Calu3 (cell line): ENCODE data around the gene GOLIM4. TPM values are rescaled to one million over a fixed set of nuclear protein-coding genes. Genes with fewer than 3 reads are reported as not detected.

Experiments
- BruUV-seq: library from RNA; stranded (reverse); fragments of 400-500 nt; replicated peaks from 2 replicates; lab custom pipeline; 2021; lab: Mats Ljungman, UMichigan
- CTCF ChIA-PET: fragments of 300-600 bp; sonication (Branson Sonifier 250); formaldehyde crosslinking; loops from one replicate; lab custom pipeline; 2022; ENCODE audit warnings: antibody characterized with exemption; lab: Charles Lee
- DNase-seq: peaks from one replicate; pipeline ENCODE4 v3.0.0; 2022
- H3K27ac Mint-ChIP-seq: one replicate; pipeline ENCODE4 v1.8.0; 2022; ENCODE audit warnings: mixed read lengths; ENCODE audit not compliant: unreplicated experiment
- H3K27me3 Mint-ChIP-seq: one replicate; pipeline ENCODE4 v1.8.0; 2022; ENCODE audit warnings: mixed read lengths; ENCODE audit not compliant: unreplicated experiment
- H3K36me3 Mint-ChIP-seq: one replicate; pipeline ENCODE4 v1.8.0; 2022; ENCODE audit warnings: mild to moderate bottlenecking, moderate library complexity, mixed read lengths; ENCODE audit not compliant: insufficient read depth, unreplicated experiment
- H3K4me1 Mint-ChIP-seq: one replicate; pipeline ENCODE4 v1.8.0; 2022; ENCODE audit warnings: mild to moderate bottlenecking, low read depth, mixed read lengths; ENCODE audit not compliant: unreplicated experiment
- H3K4me3 Mint-ChIP-seq: one replicate; pipeline ENCODE4 v1.8.0; 2022; ENCODE audit warnings: mild to moderate bottlenecking, low read depth, moderate library complexity, mixed read lengths; ENCODE audit not compliant: unreplicated experiment
- H3K9me3 Mint-ChIP-seq: one replicate; pipeline ENCODE4 v1.8.0; 2022; ENCODE audit warnings: low read depth, mixed read lengths; ENCODE audit not compliant: unreplicated experiment
- intact Hi-C: fragments of 100-400 bp; cut with micrococcal nuclease; formaldehyde crosslinking; loops from one replicate; pipeline ENCODE4 v1.10.0; 2022; ENCODE audit not compliant: unreplicated experiment
- total RNA-seq: library from RNA; stranded (reverse); gene quantifications from 2 replicates; pipeline ENCODE4 v1.2.3, GENCODE V29; 2022
- TF ChIP-seq, protein P1 (sequence below): fragments of 200-600 bp; IDR thresholded peaks from one replicate; pipeline ENCODE4 v1.8.0; 2022; ENCODE audit warnings: antibody characterized with exemption; ENCODE audit not compliant: unreplicated experiment

Gene GOLIM4
- total RNA-seq, 1 experiment from 2014 or later, result 53.8 TPM

DNA sequence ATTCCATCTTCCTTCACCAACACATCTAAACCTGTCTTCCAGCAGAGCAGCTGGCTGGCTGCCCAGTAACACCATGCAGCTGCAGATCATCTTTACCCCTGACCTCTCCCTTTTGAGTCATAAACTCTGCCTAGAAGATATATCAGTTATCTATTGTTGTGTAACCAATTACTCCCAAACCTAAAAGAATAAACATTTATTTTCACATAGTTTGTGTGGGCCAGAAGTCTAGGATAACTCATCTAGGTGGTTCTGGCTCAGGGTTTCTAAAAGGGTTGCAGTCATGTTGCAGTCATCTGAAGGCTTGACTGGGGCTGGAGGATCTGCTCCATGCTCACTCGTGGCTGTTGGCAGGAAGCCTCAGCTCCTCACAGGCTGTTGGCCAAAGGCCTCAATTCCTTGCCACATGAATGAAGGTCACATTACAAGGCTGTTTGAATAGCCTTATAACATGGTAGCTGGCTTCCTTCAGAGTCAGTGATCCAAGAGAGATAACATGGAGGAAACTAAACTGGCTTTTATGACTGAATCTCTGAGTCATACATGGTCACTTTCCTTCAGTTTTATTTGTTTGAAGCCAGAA lies 92.8 kb downstream of the GOLIM4 start:
- H3K27ac Mint-ChIP-seq, result no peak overlapping the region
- CTCF ChIA-PET, result interaction anchor here (0.6 to 1.1 kb wide), 3 partner anchors 76 to 121 kb away, joined by 3 to 4 read pairs (median 3); no protein-coding TSS in a partner anchor

DNA sequence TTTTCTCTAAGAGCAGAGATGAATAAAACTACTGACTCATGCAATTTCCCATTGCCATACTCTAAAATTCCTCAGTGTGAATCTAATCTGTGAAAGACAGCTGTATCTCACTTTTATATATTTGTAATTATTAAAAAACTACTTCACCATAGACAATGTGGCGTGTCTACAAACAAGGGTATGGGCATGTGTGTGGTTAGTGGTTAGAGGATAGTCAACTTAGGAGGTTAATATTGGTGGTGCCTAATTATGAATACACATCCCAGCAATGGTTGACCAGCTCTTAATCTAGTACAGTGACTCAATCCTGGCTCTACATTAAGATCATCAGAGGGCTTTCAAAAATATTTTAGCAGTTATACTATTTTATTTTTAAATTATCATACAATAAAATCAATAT lies 94.5 kb downstream of the GOLIM4 start:
- Mint-ChIP-seq H3K27ac (no peak overlapping the region), H3K36me3 (no peaks in the 10 kb centered on the region), H3K9me3 (no peaks in the 10 kb centered on the region), H3K27me3 (no peaks in the 10 kb centered on the region), H3K4me3 (no peak overlapping the region), H3K4me1 (no peaks in the 10 kb centered on the region)
- no peak for DNase-seq
- intact Hi-C loops, result no loop called here
- CTCF ChIA-PET, result no interaction called here
- no TSS peak for BruUV-seq
- TF ChIP-seq, protein P1, sequence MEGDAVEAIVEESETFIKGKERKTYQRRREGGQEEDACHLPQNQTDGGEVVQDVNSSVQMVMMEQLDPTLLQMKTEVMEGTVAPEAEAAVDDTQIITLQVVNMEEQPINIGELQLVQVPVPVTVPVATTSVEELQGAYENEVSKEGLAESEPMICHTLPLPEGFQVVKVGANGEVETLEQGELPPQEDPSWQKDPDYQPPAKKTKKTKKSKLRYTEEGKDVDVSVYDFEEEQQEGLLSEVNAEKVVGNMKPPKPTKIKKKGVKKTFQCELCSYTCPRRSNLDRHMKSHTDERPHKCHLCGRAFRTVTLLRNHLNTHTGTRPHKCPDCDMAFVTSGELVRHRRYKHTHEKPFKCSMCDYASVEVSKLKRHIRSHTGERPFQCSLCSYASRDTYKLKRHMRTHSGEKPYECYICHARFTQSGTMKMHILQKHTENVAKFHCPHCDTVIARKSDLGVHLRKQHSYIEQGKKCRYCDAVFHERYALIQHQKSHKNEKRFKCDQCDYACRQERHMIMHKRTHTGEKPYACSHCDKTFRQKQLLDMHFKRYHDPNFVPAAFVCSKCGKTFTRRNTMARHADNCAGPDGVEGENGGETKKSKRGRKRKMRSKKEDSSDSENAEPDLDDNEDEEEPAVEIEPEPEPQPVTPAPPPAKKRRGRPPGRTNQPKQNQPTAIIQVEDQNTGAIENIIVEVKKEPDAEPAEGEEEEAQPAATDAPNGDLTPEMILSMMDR, result no peak

More for the DNA sequence above, 92.8 kb downstream of the GOLIM4 start:
- DNase-seq, result peak; percentile 16
- no peaks in the 10 kb centered on the region for H3K4me1 Mint-ChIP-seq
- no peaks in the 10 kb centered on the region for H3K27me3 Mint-ChIP-seq
- no peaks in the 10 kb centered on the region for H3K36me3 Mint-ChIP-seq
- TF ChIP-seq, protein P1, result no peak
- intact Hi-C loops, result loop anchor here (2.0 kb wide), 1 partner anchor 26 kb away; no protein-coding TSS in a partner anchor
- H3K4me3 Mint-ChIP-seq, result no peak overlapping the region
- no TSS peak for BruUV-seq
- no peaks in the 10 kb centered on the region for H3K9me3 Mint-ChIP-seq

DNA sequence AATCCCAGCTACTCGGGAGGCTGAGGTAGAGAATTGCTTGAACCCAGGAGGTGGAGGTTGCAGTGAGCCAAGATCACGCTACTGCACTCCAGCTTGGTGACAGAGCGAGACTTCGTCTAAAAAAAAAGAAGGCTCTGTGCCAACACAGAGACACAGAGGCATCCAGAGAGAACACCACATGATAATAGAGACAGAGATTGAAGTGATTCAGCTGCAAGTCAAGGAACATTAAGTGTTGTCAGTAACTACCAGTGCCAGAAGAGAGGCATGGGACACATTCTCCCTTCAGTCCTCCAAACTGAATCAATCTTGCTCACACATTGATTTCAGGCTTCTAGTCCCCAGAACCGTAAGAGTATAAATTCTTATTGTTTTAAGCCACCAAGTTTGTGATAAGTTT lies 97.5 kb downstream of the GOLIM4 start:
- TF ChIP-seq, protein P1, result no peak
- H3K4me1 Mint-ChIP-seq, result no peaks in the 10 kb centered on the region

DNA sequence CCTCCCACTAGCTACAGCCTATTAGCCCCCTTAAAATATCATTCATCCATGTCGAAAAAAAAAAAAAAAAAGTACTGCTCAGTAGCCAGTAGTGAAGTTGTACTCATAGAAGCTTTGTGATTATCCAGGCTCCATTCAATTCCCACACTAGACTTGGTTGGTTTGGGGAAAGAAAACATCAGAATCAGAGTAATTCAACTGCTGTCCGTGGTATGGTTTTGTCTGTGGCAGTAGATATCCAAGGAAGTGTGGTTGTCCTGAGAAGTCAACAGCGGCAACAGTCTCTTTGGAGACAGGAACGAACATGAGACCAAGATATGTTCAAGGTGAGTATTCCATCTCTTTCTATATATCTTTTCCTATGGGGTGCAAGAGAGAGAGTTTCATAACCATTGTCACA lies 99.2 kb downstream of the GOLIM4 start:
- intact Hi-C loops, result no loop called here
- DNase-seq, result no peak
- no peaks in the 10 kb centered on the region for H3K9me3 Mint-ChIP-seq
- no TSS peak for BruUV-seq
- H3K27ac Mint-ChIP-seq, result no peak overlapping the region
- no peaks in the 10 kb centered on the region for H3K4me1 Mint-ChIP-seq
- H3K4me3 Mint-ChIP-seq, result no peak overlapping the region
- H3K27me3 Mint-ChIP-seq, result no peaks in the 10 kb centered on the region
- H3K36me3 Mint-ChIP-seq, result no peaks in the 10 kb centered on the region
- TF ChIP-seq, protein P1, result no peak
- CTCF ChIA-PET, result no interaction called here

More for the DNA sequence above, 97.5 kb downstream of the GOLIM4 start:
- Mint-ChIP-seq H3K27me3 (no peaks in the 10 kb centered on the region), H3K4me3 (no peak overlapping the region), H3K36me3 (no peaks in the 10 kb centered on the region), H3K27ac (no peak overlapping the region), H3K9me3 (no peaks in the 10 kb centered on the region)
- DNase-seq, result no peak
- BruUV-seq, result no TSS peak
- intact Hi-C loops, result no loop called here
- CTCF ChIA-PET, result no interaction called here
